IMR-90 (cell line): ENCODE data around the gene LFNG. TPM values are rescaled to one million over a fixed set of nuclear protein-coding genes. Genes with fewer than 3 reads are reported as not detected.

ENCODE experiments used
- ATAC-seq: fragments of 200-7000 bp; cut with Tn5 transposase; 2 replicates; pipeline ENCODE4 v1.9.1; 2020; ENCODE audit warnings: low read depth, mild to moderate bottlenecking, moderate library complexity
- BruUV-seq: library from RNA; stranded (reverse); fragments of 400-500 nt; replicated peaks from 2 replicates; lab custom pipeline; 2021; lab: Mats Ljungman, UMichigan
- CTCF ChIA-PET: fragments of 300-600 bp; formaldehyde crosslinking; extraction: SDS; loops from one replicate; lab custom pipeline; 2021; ENCODE audit warnings: antibody characterized with exemption; lab: Yijun Ruan, JAX
- POLR2A ChIA-PET: fragments of 300-600 bp; sonication (Branson Sonifier 250); formaldehyde crosslinking; loops from one replicate; lab custom pipeline; 2022; ENCODE audit warnings: antibody characterized with exemption; ENCODE audit not compliant: unreplicated experiment; lab: Charles Lee
- DNase-seq: peaks from one replicate; pipeline ENCODE4 v3.0.0; 2013
- H2AFZ ChIP-seq: replicated peaks from 2 replicates; pipeline ENCODE3; 2013; ENCODE audit warnings: low read length, mild to moderate bottlenecking; ENCODE audit not compliant: poor library complexity
- H2AK5ac ChIP-seq: 2 replicates; pipeline ENCODE4 v1.6.1; 2013; ENCODE audit warnings: low read depth, low read length, inconsistent platforms
- H2AK9ac ChIP-seq: replicated peaks from 2 replicates; pipeline ENCODE3; 2013; ENCODE audit warnings: mild to moderate bottlenecking, low read depth, low read length, moderate library complexity; ENCODE audit not compliant: poor library complexity
- H2BK120ac ChIP-seq: 2 replicates; pipeline ENCODE4 v1.6.1; 2013; ENCODE audit warnings: low read depth, low read length, inconsistent platforms
- H2BK15ac ChIP-seq: 3 replicates; pipeline ENCODE4 v1.6.1; 2013; ENCODE audit warnings: low read depth, low read length, inconsistent platforms
- H2BK20ac ChIP-seq: 2 replicates; pipeline ENCODE4 v1.6.1; 2013; ENCODE audit warnings: low read depth, mild to moderate bottlenecking, inconsistent platforms, low read length, moderate library complexity
- H2BK5ac ChIP-seq: 2 replicates; pipeline ENCODE4 v1.6.1; 2013; ENCODE audit warnings: mild to moderate bottlenecking, low read depth, low read length, inconsistent platforms; ENCODE audit not compliant: poor library complexity, severe bottlenecking
- H3K14ac ChIP-seq: replicated peaks from 2 replicates; pipeline ENCODE4 v1.6.1; 2013; ENCODE audit warnings: low read depth, low read length, inconsistent platforms
- H3K18ac ChIP-seq: 2 replicates; pipeline ENCODE4 v1.6.1; 2013; ENCODE audit warnings: low read depth, low read length, control low read depth
- H3K23ac ChIP-seq: 2 replicates; pipeline ENCODE4 v1.6.1; 2013; ENCODE audit warnings: low read depth, low read length, inconsistent platforms
- H3K27ac ChIP-seq: 2 replicates; pipeline ENCODE4 v1.5.1; 2013; ENCODE audit warnings: mild to moderate bottlenecking, control low read depth, low read length; ENCODE audit not compliant: insufficient read depth
- H3K27me3 ChIP-seq: 2 replicates; pipeline ENCODE4 v1.6.1; 2013; ENCODE audit warnings: low read length; ENCODE audit not compliant: control insufficient read depth, insufficient read depth
- H3K36me3 ChIP-seq: 2 replicates; pipeline ENCODE4 v1.6.1; 2013; ENCODE audit warnings: low read length, mixed read lengths; ENCODE audit not compliant: control insufficient read depth, insufficient read depth
- H3K4ac ChIP-seq: 2 replicates; pipeline ENCODE4 v1.6.1; 2013; ENCODE audit warnings: low read depth, low read length, inconsistent platforms
- H3K4me1 ChIP-seq: 2 replicates; pipeline ENCODE4 v1.6.1; 2013; ENCODE audit warnings: low read length, mixed read lengths; ENCODE audit not compliant: control insufficient read depth, insufficient read depth
- H3K4me2 ChIP-seq: 2 replicates; pipeline ENCODE4 v1.6.1; 2013; ENCODE audit warnings: low read depth, mild to moderate bottlenecking, control low read depth, low read length, moderate library complexity
- H3K4me3 ChIP-seq: 2 replicates; pipeline ENCODE4 v1.5.1; 2013; ENCODE audit warnings: low read depth, mild to moderate bottlenecking, control low read depth, low read length, moderate library complexity; ENCODE audit not compliant: insufficient read depth
- H3K56ac ChIP-seq: 2 replicates; pipeline ENCODE4 v1.6.1; 2013; ENCODE audit warnings: low read length, inconsistent platforms; ENCODE audit not compliant: insufficient read depth; ENCODE audit errors: extremely low read depth
- H3K79me1 ChIP-seq, 2 experiments: 2 replicates each; pipeline ENCODE4 v1.6.1; 2013; ENCODE audit warnings: low read length in 2 of 2, inconsistent platforms in 1 of 2, low read depth in 1 of 2
- H3K9ac ChIP-seq: 2 replicates; pipeline ENCODE4 v1.6.1; 2013; ENCODE audit warnings: low read depth, low read length, control low read depth
- H3K9me1 ChIP-seq: 2 replicates; pipeline ENCODE4 v1.6.1; 2013; ENCODE audit warnings: low read length, inconsistent platforms; ENCODE audit not compliant: insufficient read depth
- H3K9me3 ChIP-seq: 2 replicates; pipeline ENCODE4 v1.6.1; 2013; ENCODE audit warnings: low read length; ENCODE audit not compliant: control insufficient read depth, insufficient read depth
- H4K20me1 ChIP-seq: 2 replicates; pipeline ENCODE4 v1.6.1; 2013; ENCODE audit warnings: low read length, inconsistent platforms; ENCODE audit not compliant: insufficient read depth
- H4K5ac ChIP-seq: 2 replicates; pipeline ENCODE4 v1.6.1; 2013; ENCODE audit warnings: mild to moderate bottlenecking, low read depth, low read length, control low read depth
- H4K8ac ChIP-seq, 2 experiments: 2 replicates each; pipeline ENCODE4 v1.6.1; 2013; ENCODE audit warnings: low read depth in 2 of 2, low read length in 2 of 2, control low read depth in 1 of 2, inconsistent platforms in 1 of 2
- H4K91ac ChIP-seq: 2 replicates; pipeline ENCODE4 v1.6.1; 2013; ENCODE audit warnings: low read depth, low read length, inconsistent platforms; ENCODE audit not compliant: insufficient read depth
- MXI1 ChIP-seq: IDR thresholded peaks from 2 replicates; pipeline ENCODE4 v1.6.1; 2012; ENCODE audit warnings: low read depth, mild to moderate bottlenecking, low read length, moderate library complexity, borderline replicate concordance
- POLR2A ChIP-seq: IDR thresholded peaks from 2 replicates; pipeline ENCODE4 v1.6.1; 2012; ENCODE audit warnings: mild to moderate bottlenecking, low read depth, low read length
- WGBS, 2 experiments: methylation state at CpG; one replicate each; pipeline versions ENCODE4 v1.1.5 to v1.1.7; 2013; ENCODE audit warnings: missing lambda C conversion rate in 2 of 2; ENCODE audit not compliant: insufficient read length in 1 of 2; ENCODE audit errors: extremely low coverage in 2 of 2; 5-methylcytosine and 5-hydroxymethylcytosine counted together
- dilution Hi-C: fragments of 300-500 bp; cut with HindIII; formaldehyde crosslinking; loops from one replicate; pipeline ENCODE4 v1.14.3; 2018; ENCODE audit warnings: low sequenced_read_pairs; ENCODE audit not compliant: unreplicated experiment
- in situ Hi-C: fragments of 300-500 bp; cut with MboI; formaldehyde crosslinking; loops from 3 replicates; pipeline ENCODE4 v1.14.3; 2019; ENCODE audit warnings: low sequenced_read_pairs, inconsistent platforms, mixed read lengths
- intact Hi-C: fragments of 100-400 bp; cut with micrococcal nuclease; formaldehyde crosslinking; loops from 2 replicates; pipeline ENCODE4 v1.10.0; 2022
- polyA plus RNA-seq, 3 experiments: library from polyadenylated mRNA; depleted of rRNA; stranded (reverse); fragments of >200 nt; gene quantifications; 2 replicates each; pipeline ENCODE4 v1.2.3, GENCODE V29; 2012; ENCODE audit warnings: low replicate concordance in 1 of 3
- total RNA-seq: library from RNA; depleted of rRNA; stranded (reverse); fragments of >200 nt; gene quantifications from 2 replicates; pipeline ENCODE4 v1.2.3, GENCODE V29; 2012

LFNG gene
- total and polyA plus RNA-seq, 2 of the 4 experiments (the other 2 are of a cell fraction): 1.8 to 5.1 TPM

- Histone ChIP-seq H3K27ac (no peak overlapping the region), H2BK20ac (no peak overlapping the region), H2BK120ac (no peak overlapping the region), H3K9me1 (0 out of 2 replicates have a peak, but pooled peaks cover under 1% of the 10 kb centered on the region), H3K79me1 (no peaks in the 10 kb centered on the region), H2AFZ (no peak overlapping the region), H3K4me1 (no peaks in the 10 kb centered on the region), H4K8ac (no peak overlapping the region), H4K5ac (no peak overlapping the region), H2BK15ac (no peak overlapping the region), H2AK5ac (no peak overlapping the region), H3K4ac (no peak overlapping the region), H2BK5ac (no peak overlapping the region), H3K9me3 (peaks cover 4% of the 10 kb centered on the region; the same call in 1 of the 2 replicates), H3K56ac (no peak overlapping the region), H3K9ac (no peak overlapping the region), H3K4me2 (no peak overlapping the region), H3K23ac (no peak overlapping the region), H3K27me3 (peaks cover 3% of the 10 kb centered on the region; the same call in 1 of the 2 replicates), H2AK9ac (no peak overlapping the region), H3K14ac (no peak overlapping the region), H4K91ac (no peak overlapping the region), H3K36me3 (no peaks in the 10 kb centered on the region), H3K18ac (no peak overlapping the region), H3K4me3 (no peak overlapping the region), H4K20me1 (no peaks in the 10 kb centered on the region)
- BruUV-seq: no TSS peak
- ChIA-PET POLR2A (no interaction called here), CTCF (interaction anchor here (0.7 to 0.8 kb wide), 2 partner anchors 9 to 18 kb away, joined by 3 read pairs; no protein-coding TSS in a partner anchor)
- WGBS, 2 experiments: no CpG with 5 or more reads among the region's 14 CpGs
- DNase-seq (no peak), ATAC-seq (no peak)
- intact Hi-C loops (no loop called here), in situ Hi-C loops (no loop called here), dilution Hi-C loops (no loop called here)
- TF ChIP-seq MXI1 (no peak), POLR2A (no peak)
Observed at GRCh38 chr7:2487586-2488271, 31.8 kb upstream of the LFNG start.
